Measurements from ENCODE around the gene SCAF8. TPM values are rescaled to one million over a fixed set of nuclear protein-coding genes. Genes with fewer than 3 reads are reported as not detected.

The SCAF8 gene
- total and polyA plus RNA-seq, 7 donors: 9.5 to 49.0 (median 40.1) TPM

GRCh38 chr6:154745243-154745642 lies 12.0 kb downstream of the SCAF8 start:
- Histone ChIP-seq H3K36me3 (ENCODE audit: insufficient read depth in 1 of 2, low read depth in 1 of 2) (peaks cover 3 to 11% of the 10 kb centered on the region in 2 donors), H3K4me3 (no peak overlapping the region), H3K9me3 (no peaks in the 10 kb centered on the region), H3K4me1 (peaks cover 79% of the 10 kb centered on the region), H3K27ac (no peak overlapping the region), H3K27me3 (ENCODE audit: insufficient read depth in 3 of 3, low read length in 2 of 3) (no peaks in the 10 kb centered on the region)
- no peak for TF ChIP-seq CTCF (IDR thresholded peaks at IDR 0.05)
- no peak for DNase-seq
- intact Hi-C loops (cut with DNase I): no loop called here
- 86 to 91% (median 89%) methylated on average over 2 of the region's 2 CpGs for WGBS, 3 donors
- no peak for ATAC-seq

GRCh38 chr6:154749341-154749740 lies 16.1 kb downstream of the SCAF8 start:
- Histone ChIP-seq H3K4me1 (peaks cover 48% of the 10 kb centered on the region), H3K9me3 (no peaks in the 10 kb centered on the region), H3K27me3 (ENCODE audit: insufficient read depth in 3 of 3, low read length in 2 of 3) (no peaks in the 10 kb centered on the region), H3K4me3 (no peak overlapping the region), H3K36me3 (ENCODE audit: insufficient read depth in 1 of 2, low read depth in 1 of 2) (no peaks in the 10 kb centered on the region), H3K27ac (no peak overlapping the region)
- 92 to 96% (median 93%) methylated on average over 3 of the region's 3 CpGs for WGBS, 3 donors
- DNase-seq (no peak), ATAC-seq (no peak)
- intact Hi-C loops (cut with DNase I): no loop called here
- no peak for TF ChIP-seq CTCF (IDR thresholded peaks at IDR 0.05)

- no peak overlapping the region for H3K4me3 ChIP-seq
- no peaks in the 10 kb centered on the region for H3K27me3 ChIP-seq (ENCODE audit: insufficient read depth in 3 of 3, low read length in 2 of 3)
- no peak for DNase-seq
- intact Hi-C loops (cut with DNase I): no loop called here
- H3K4me1 ChIP-seq: peaks cover 48% of the 10 kb centered on the region
- H3K9me3 ChIP-seq: no peaks in the 10 kb centered on the region
- TF ChIP-seq CTCF (IDR thresholded peaks at IDR 0.05): no peak
- 85 to 95% (median 91%) methylated on average over 13 of the region's 13 CpGs for WGBS, 3 donors
- ATAC-seq: no peak
- no peaks in the 10 kb centered on the region for H3K36me3 ChIP-seq (ENCODE audit: insufficient read depth in 1 of 2, low read depth in 1 of 2)
- no peak overlapping the region for H3K27ac ChIP-seq
These were observed 18.0 kb downstream of the SCAF8 start for GRCh38 chr6:154751011-154751800.

- ATAC-seq (no peak), DNase-seq (no peak)
- Histone ChIP-seq H3K27ac (no peak overlapping the region), H3K4me3 (no peak overlapping the region), H3K36me3 (ENCODE audit: insufficient read depth in 1 of 2, low read depth in 1 of 2) (no peaks in the 10 kb centered on the region), H3K27me3 (ENCODE audit: insufficient read depth in 3 of 3, low read length in 2 of 3) (no peaks in the 10 kb centered on the region), H3K9me3 (no peaks in the 10 kb centered on the region), H3K4me1 (peaks cover 41% of the 10 kb centered on the region)
- 77 to 96% (median 92%) methylated on average over 1 of the region's 1 CpG for WGBS, 3 donors
- intact Hi-C loops (cut with DNase I): no loop called here
- TF ChIP-seq CTCF (IDR thresholded peaks at IDR 0.05): no peak
These were observed 18.8 kb downstream of the SCAF8 start for GRCh38 chr6:154752022-154752421.

GRCh38 chr6:154754152-154754551 lies 20.9 kb downstream of the SCAF8 start:
- DNase-seq (no peak), ATAC-seq (peak in 2 of 4 donors; percentile 52 to 61)
- Histone ChIP-seq H3K4me3 (no peak overlapping the region), H3K27me3 (ENCODE audit: insufficient read depth in 3 of 3, low read length in 2 of 3) (no peaks in the 10 kb centered on the region), H3K27ac (peak overlapping the region; percentile 28), H3K9me3 (no peaks in the 10 kb centered on the region), H3K4me1 (peaks cover 40% of the 10 kb centered on the region), H3K36me3 (ENCODE audit: insufficient read depth in 1 of 2, low read depth in 1 of 2) (no peaks in the 10 kb centered on the region)
- intact Hi-C loops (cut with DNase I): no loop called here
- no peak for TF ChIP-seq CTCF (IDR thresholded peaks at IDR 0.05)
- 39 to 45% (median 45%) methylated on average over 4 of the region's 4 CpGs for WGBS, 3 donors
